ENCODE measurements around the gene BHLHA9. TPM values are rescaled to one million over a fixed set of nuclear protein-coding genes. Genes with fewer than 3 reads are reported as not detected.

BHLHA9 gene
- total RNA-seq, 4 donors from 2014 or later = not detected

- H3K9me3 ChIP-seq = no peaks in the 10 kb centered on the region
- no peak for ATAC-seq
- no peaks in the 10 kb centered on the region for H3K36me3 ChIP-seq
- no peak overlapping the region for H3K4me3 ChIP-seq
- H3K27ac ChIP-seq = no peak overlapping the region
- 48 to 92% methylated on average over 2 to 7 of the region's 9 CpGs for WGBS, 2 donors (ENCODE audit: low coverage in 1 of 2)
- no peaks in the 10 kb centered on the region for H3K4me1 ChIP-seq
- H3K27me3 ChIP-seq = peaks cover 15% of the 10 kb centered on the region
- TF ChIP-seq CTCF (IDR thresholded peaks at IDR 0.05) = no peak
- TF ChIP-seq POLR2A (IDR thresholded peaks at IDR 0.05) = no peak
- no peak for TF ChIP-seq EP300 (IDR thresholded peaks at IDR 0.05)
- no peak for TF ChIP-seq POLR2AphosphoS5 (IDR thresholded peaks at IDR 0.05)
Measured at GRCh38 chr17:1244606-1245012, 25.6 kb upstream of the BHLHA9 start.

GRCh38 chr17:1251866-1252608 is 18.2 kb upstream of the BHLHA9 start:
- no peak for ATAC-seq
- peaks cover 0 to 17% (median 0%) of the 10 kb centered on the region in 3 donors for H3K4me1 ChIP-seq

GRCh38 chr17:1255041-1255440 is 15.2 kb upstream of the BHLHA9 start:
- peaks cover 0 to 30% (median 2%) of the 10 kb centered on the region in 3 donors for H3K4me1 ChIP-seq
- no peaks in the 10 kb centered on the region for H3K36me3 ChIP-seq
- H3K9me3 ChIP-seq = no peaks in the 10 kb centered on the region
- 10 to 11% methylated on average over 1 to 2 of the region's 6 CpGs for WGBS, 2 donors (ENCODE audit: low coverage in 1 of 2)
- H3K27ac ChIP-seq = no peak overlapping the region
- H3K27me3 ChIP-seq = no peaks in the 10 kb centered on the region
- no peak for TF ChIP-seq POLR2A (IDR thresholded peaks at IDR 0.05)
- TF ChIP-seq POLR2AphosphoS5 (IDR thresholded peaks at IDR 0.05) = no peak
- no peak for TF ChIP-seq EP300 (IDR thresholded peaks at IDR 0.05)
- TF ChIP-seq CTCF (IDR thresholded peaks at IDR 0.05) = no peak
- no peak for ATAC-seq
- H3K4me3 ChIP-seq = no peak overlapping the region

More at GRCh38 chr17:1251866-1252608, 18.2 kb upstream of the BHLHA9 start:
- H3K9me3 ChIP-seq = no peaks in the 10 kb centered on the region
- WGBS, 2 donors (ENCODE audit: low coverage in 1 of 2) = 48 to 56% methylated on average over 11 to 15 of the region's 16 CpGs
- no peak overlapping the region for H3K27ac ChIP-seq
- no peaks in the 10 kb centered on the region for H3K36me3 ChIP-seq
- peaks cover 4% of the 10 kb centered on the region for H3K27me3 ChIP-seq
- no peak overlapping the region for H3K4me3 ChIP-seq
- TF ChIP-seq EP300 (IDR thresholded peaks at IDR 0.05) (no peak), CTCF (IDR thresholded peaks at IDR 0.05) (no peak), POLR2A (IDR thresholded peaks at IDR 0.05) (no peak), POLR2AphosphoS5 (IDR thresholded peaks at IDR 0.05) (no peak)

GRCh38 chr17:1256699-1257098 is 13.5 kb upstream of the BHLHA9 start:
- Histone ChIP-seq H3K27ac (no peak overlapping the region), H3K4me3 (no peak overlapping the region), H3K9me3 (no peaks in the 10 kb centered on the region), H3K36me3 (no peaks in the 10 kb centered on the region), H3K27me3 (no peaks in the 10 kb centered on the region), H3K4me1 (peaks cover 0 to 35% (median 4%) of the 10 kb centered on the region in 3 donors)
- 66 to 68% methylated on average over 6 to 13 of the region's 16 CpGs for WGBS, 2 donors (ENCODE audit: low coverage in 1 of 2)
- no peak for ATAC-seq
- no peak for TF ChIP-seq CTCF (IDR thresholded peaks at IDR 0.05)
- no peak for TF ChIP-seq POLR2A (IDR thresholded peaks at IDR 0.05)
- TF ChIP-seq EP300 (IDR thresholded peaks at IDR 0.05) = no peak
- no peak for TF ChIP-seq POLR2AphosphoS5 (IDR thresholded peaks at IDR 0.05)
